Stimulated activated CD4-positive, alpha-beta T cell treated with anti-CD3 and anti-CD28 coated beads, Interleukin-15, amount 100 ng/mL, for 1 hour (primary cell): ENCODE measurements around the gene TDG.

ENCODE experiments used
- DNase-seq, 2 donors: peaks; one replicate each; pipeline ENCODE4 v3.0.0-alpha.2; 2020; ENCODE audit warnings: low read depth in 1 of 2, low spot score in 1 of 2

Gene TDG

GRCh38 chr12:103965590-103966504 is at the start of gene TDG:
Gene TDG (plus strand): TSS chr12:103965872. CDS start chr12:103966038, 166 bp downstream.
- peak; percentile 90 to 91 for DNase-seq

DNA sequence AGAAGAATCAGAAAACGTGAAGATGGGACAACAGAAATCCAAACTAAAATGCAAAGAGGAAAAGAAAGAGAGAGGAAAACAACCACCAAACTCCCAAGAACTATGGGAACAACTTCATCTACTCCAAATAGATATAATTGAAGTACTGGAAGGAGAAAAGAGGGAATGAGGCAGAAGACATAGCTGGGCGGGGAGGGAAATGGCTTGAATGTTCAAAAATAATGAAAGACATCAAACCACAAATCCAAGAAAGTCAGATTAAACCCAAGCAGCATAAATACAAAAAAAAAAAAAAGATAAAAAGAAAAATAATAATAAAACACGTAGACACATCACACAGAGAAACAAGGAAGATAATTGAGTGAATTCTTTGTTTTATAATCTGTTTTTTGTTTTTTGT is 47.8 kb upstream of the TDG start:
- DNase-seq: no peak

DNA sequence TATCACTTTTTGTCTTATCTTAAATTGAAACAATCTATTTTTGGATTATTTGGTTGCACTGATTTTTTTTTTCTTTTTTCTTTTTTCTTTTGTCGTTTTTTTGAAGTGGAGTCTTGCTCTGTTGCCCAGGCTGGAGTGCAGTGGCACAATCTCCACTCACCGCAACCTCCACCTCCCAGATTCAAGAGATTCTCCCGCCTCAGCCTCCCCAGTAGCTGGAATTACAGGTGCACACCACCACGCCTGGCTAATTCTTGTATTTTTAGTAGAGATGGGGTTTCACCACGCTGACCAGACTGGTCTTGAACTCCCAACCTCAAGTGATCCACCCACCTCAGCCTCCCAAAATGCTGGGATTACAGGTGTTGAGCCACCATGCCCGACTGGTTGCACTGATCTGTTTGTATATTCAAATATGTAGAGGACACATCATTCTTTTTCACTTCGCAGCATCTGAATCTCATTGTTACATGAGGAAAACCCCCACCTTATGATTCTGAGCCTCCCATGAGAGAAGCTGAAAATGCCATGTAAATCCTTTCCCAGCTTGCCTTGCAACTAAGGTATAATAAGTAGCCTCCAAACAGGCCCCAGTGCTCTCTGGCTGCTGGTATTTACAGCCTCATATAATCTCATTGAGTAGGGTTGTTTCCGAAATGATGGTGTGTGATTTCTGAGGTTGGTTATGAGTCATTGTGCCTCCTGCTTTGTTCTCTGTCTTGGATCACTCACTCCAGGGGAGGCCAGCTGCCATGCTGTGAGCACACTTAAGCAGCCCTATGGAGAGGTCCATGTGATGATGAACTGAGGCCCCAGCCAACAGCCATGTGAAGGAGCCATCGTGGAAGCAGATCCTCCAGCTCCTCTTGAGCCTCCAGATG is 40.7 kb upstream of the TDG start:
- no peak for DNase-seq

DNA sequence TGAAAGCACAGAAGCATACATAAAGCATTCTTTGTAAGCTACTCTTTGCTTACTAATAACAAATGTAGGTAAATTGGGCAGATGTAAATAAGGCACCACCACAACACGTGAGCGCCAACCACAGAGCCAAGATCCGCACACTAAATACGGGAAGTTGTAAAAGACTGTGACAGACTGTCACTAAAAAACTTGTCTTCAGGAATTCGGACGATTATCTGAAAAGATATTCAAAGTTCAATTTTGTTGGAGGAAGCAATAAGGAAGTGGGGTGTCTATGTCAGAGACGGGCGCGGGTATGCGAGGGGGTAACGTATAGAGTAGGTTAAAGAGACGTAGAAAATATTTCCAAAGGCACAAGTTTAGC is 37.0 kb upstream of the TDG start:
- peak in 1 of 2 donors; percentile 5 for DNase-seq

GRCh38 chr12:103929046-103929783 is 36.5 kb upstream of the TDG start:
- peak; percentile 49 to 67 for DNase-seq

- DNase-seq: no peak
Observed at GRCh38 chr12:103929784-103930033, 36.0 kb upstream of the TDG start.

DNA sequence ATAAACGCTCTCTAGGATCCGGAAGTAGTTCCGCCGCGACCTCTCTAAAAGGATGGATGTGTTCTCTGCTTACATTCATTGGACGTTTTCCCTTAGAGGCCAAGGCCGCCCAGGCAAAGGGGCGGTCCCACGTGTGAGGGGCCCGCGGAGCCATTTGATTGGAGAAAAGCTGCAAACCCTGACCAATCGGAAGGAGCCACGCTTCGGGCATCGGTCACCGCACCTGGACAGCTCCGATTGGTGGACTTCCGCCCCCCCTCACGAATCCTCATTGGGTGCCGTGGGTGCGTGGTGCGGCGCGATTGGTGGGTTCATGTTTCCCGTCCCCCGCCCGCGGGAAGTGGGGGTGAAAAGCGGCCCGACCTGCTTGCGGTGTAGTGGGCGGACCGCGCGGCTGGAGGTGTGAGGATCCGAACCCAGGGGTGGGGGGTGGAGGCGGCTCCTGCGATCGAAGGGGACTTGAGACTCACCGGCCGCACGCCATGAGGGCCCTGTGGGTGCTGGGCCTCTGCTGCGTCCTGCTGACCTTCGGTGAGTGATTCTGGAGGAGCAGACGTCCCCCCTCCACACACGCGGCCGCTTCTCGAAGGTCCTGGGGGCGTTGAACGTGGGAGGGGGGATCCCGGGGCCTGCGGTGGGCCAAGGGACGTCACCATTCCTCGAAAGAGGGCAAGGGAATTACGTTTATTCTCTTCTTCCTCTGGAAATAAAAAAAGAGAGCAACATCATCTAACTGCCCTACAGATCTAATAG is 35.5 kb upstream of the TDG start, which contains the start of gene HSP90B1:
Gene HSP90B1, plus strand, starts transcription at position 377 of the 753 bp plus-strand sequence. Its CDS starts 106 bp downstream, at position 483.
- DNase-seq: peak; percentile 98 to 100

DNA sequence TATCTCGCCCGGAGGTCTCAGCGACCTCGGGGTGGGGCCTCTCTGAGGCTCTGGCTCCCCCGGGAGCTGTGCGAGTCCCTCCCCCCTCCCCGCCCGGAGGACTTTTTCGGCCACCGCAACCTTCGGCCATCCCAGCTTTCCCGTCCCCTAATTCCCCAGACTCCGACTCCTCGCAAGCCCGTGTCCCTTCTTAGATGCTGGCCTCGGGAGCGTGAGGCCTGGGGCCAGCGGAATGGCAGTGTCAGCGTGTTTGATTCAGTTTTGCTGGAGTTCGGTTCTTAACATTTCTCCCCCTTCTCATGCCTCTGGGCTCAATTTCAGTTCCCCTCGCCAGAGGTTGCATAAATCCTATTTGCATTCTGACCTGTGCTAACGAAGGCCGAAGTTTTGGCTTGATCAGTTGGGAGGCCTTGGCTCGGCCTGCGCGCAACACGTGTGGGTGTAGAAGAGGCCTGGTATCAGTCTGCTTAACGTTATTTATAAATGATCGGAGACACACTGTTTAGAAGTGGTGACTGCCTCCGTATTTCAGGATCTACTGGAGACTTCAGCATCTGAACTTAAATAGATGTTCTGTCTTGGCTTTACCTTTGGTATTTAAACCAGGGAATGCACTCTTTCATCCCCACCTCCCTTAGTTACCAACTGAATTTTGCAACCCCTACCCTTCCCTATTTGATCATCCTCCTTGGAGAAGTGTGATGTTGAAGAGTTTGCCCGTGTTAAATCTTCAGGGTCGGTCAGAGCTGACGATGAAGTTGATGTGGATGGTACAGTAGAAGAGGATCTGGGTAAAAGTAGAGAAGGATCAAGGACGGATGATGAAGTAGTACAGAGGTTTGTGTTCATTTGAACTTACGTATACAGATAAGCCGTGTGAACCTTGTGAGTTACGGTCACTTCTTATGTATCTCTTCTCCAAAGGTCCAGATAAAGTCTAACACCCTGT is 34.6 kb upstream of the TDG start:
- DNase-seq: peak in 1 of 2 donors; percentile 10

DNA sequence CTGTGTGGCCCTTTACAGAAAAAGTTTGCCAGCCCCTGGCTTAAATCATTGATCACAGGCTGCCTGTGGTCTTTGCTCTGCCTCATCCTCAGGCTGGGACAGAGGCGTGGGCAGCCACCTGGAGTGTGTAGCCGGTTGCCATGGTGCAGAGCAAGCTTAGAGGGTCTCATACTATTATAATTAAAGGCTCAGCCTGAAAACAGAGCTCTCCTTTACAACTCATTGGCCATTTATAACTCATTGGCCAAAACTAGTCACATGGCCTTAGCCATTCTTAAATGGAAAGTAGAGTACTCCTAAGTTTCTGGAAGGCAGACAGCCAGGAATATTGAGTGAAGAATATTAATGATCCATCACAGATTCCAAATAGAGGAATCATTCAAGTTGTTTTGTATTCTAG is 32.4 kb upstream of the TDG start:
- DNase-seq: no peak

GRCh38 chr12:103936679-103937078 is 29.0 kb upstream of the TDG start:
- DNase-seq: no peak

GRCh38 chr12:103944964-103945363 is 20.7 kb upstream of the TDG start:
- no peak for DNase-seq

DNA sequence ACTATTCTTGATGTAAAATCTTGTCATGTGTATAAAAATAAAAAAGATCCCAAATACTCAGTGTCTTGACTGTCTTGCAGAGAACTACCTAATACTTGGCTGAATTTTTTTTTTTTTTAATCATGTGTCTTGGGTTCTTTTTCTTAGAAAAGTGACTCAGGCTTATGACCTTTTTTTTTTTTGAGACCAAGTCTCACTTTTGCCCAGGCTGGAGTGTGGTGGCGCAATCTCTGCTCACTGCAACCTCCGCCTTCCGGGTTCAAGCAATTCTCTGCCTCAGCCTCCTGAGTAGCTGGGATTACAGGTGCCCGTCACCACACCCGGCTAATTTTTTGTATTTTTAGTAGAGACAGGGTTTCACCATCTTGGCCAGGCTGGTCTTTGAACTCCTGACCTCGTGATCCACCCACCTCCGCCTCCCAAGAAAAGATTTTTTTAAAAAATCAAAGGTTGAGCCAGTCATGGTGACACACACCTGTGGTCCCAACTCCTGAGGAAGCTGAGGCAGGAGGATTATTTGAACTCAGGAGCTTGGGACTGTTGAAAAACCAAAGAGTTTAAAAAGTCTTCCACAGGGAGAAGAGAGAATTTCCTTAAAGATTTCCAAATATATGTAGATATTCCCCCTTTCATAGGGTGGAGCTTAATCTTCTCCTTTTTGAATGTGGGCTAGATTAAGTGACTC is 17.7 kb upstream of the TDG start:
- DNase-seq: no peak

DNA sequence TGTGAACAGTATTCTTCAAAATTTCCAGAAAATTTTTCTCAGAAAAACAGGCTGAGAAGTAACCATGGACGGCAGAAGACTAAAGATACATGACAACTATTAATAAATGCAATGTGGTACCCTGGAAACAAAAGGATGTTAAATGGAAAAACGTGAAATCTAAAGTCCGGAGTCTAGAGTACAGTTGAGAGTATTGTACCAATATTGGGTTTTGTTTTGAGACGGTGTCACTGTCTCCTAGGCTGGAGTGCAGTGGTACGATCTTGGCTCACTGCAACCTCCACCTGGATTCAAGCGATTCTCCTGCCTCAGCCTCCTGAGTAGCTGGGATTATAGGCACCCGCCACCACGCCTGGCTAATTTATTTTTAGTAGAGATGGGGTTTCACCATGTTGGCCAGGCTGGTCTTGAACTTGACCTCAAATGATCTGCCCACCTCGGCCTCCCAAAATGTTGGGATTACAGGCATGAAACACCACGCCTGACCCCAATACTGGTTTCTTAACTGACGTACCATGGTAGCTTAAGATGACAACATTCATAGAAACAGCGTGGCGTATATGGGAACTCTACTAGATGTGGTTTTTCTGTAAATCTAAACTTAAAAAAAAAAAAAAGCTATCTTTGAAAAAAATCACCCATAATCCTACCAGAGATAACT is 16.8 kb upstream of the TDG start:
- no peak for DNase-seq

GRCh38 chr12:103952497-103952896 is 13.2 kb upstream of the TDG start:
- no peak for DNase-seq

- no peak for DNase-seq
Observed at GRCh38 chr12:103955811-103956508, 9.7 kb upstream of the TDG start.

- DNase-seq: no peak
Observed at GRCh38 chr12:103956509-103957027, 9.1 kb upstream of the TDG start.

DNA sequence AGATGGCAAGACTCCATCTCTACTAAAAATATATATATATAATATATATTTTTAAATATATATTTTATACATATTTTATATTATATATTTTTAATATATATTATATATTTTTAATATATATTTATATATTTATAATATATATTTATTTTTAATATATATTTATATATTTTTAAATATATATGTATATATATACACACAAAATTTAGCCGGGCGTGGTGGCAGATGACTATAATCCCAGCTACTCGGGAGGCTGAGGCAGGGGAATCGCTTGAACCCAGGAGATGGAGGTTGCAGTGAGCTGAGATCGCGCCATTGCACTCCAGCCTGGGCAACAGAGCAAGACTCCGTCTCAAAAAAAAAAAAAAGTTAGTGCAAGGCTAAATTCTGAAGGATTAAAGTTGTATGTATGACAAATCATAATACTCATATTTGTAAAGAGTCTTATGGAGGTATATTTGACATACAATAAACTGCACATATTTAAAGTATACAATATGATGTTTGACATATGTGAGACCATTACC is 7.7 kb upstream of the TDG start:
- no peak for DNase-seq
